PC-3 (cell line): Measurements from ENCODE around the gene KDM5A.

Source experiments
- CTCF ChIP-seq: fragments of 300-600 bp; sonication (generic); conservative IDR thresholded peaks from 2 replicates; pipeline ENCODE4 v1.5.1; 2017; ENCODE audit warnings: antibody characterized with exemption, low read depth, mild to moderate bottlenecking, low read length
- EZH2phosphoT487 ChIP-seq: fragments of 300-600 bp; sonication (generic); IDR thresholded peaks from 2 replicates; pipeline ENCODE4 v1.6.1; 2018; ENCODE audit warnings: mild to moderate bottlenecking, antibody characterized with exemption, low read length, borderline replicate concordance

- TF ChIP-seq CTCF (no peak), EZH2phosphoT487 (no peak)
Observed at GRCh38 chr12:267581-268482, 121.3 kb downstream of the KDM5A start.
